RPMI7951 (cell line): ENCODE results near the gene EMC9. TPM values are rescaled to one million over a fixed set of nuclear protein-coding genes. Genes with fewer than 3 reads are reported as not detected.

Experiments used
- DNase-seq: peaks from one replicate; pipeline ENCODE4 v3.0.0-alpha.2; 2012; ENCODE audit warnings: low read depth
- total RNA-seq: library from RNA; depleted of rRNA; stranded (reverse); fragments of >200 nt; shearing (Covaris generic); gene quantifications from 2 replicates; pipeline ENCODE4 v1.2.3, GENCODE V29; 2014

Gene EMC9
- total RNA-seq, 1 experiment from 2014 or later: 25.8 TPM

DNA sequence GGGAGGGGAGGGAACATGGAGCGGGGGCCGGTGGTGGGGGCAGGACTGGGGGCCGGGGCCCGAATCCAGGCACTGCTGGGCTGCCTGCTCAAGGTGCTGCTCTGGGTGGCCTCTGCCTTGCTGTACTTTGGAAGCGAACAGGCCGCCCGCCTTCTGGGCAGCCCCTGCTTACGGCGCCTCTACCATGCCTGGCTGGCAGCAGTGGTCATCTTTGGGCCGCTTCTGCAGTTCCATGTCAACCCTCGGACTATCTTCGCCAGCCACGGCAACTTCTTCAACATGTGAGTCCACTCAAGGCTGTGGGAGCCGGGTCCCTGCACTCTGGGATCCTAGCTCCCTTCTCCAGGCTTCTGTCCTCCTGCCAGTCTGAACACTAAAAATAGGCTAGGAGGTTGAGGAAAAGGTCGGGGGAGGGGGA lies 9.8 kb downstream of the EMC9 start:
- DNase-seq: no peak

DNA sequence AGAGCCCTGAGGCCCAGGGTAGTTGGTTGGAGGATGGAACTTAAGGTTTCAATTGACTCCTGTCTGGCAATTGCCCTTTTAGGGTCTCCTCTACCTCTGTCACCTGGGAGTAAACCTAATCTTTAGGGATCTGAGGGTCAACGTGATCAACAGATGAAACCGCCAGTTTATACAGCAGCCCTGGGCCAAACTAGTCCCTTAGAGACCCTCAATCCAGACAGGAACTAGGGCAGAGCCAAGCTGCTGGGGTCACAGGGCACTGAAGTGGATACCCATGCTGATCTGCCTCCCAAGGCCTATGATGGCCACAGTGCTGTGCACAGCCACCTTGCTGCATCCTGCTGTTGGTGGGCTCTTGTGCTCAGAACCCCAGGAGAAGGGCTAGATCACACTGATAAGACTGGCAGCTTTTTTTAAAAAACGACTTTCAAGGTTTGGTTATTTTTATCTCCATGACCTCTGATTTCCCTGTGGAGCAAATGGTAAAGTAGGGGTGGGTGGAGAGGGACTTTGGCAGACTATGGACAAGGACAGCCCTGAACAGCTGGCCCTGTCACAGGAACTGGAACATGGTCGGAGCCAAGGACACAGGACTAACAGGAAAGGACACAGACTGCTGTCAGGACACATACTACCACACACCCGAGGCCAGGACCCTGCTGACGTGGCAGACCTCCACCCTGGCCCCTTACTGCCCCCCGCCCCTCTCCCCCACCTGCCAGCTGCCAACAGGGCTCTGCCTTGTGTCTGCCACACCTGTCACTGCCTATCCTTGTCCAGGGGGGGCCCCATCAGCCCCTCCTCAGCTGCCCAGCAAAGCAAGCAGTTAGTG lies 10.5 kb downstream of the EMC9 start:
- no peak for DNase-seq

DNA sequence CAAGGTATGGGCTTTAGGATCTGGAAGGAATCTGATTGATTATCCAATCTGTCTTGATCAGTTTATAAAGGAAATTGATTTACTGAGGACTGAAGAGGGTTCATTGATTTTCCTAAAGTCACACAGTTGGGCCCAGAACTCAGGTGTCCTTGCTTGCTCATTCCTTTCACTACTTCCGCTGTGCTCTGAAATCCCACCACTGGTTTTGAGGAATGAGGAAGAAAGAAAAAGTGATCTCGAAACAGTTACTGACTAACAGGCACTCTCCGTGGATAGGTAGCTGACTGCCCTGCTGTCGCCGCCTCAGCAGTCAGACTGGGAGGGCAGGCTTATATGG lies 11.0 kb downstream of the EMC9 start, which contains the start of gene FITM1:
Gene FITM1 (plus strand): TSS at position 280 of the 337 bp plus-strand sequence. CDS start 905 bp downstream, outside the sequence.
- DNase-seq: no peak

DNA sequence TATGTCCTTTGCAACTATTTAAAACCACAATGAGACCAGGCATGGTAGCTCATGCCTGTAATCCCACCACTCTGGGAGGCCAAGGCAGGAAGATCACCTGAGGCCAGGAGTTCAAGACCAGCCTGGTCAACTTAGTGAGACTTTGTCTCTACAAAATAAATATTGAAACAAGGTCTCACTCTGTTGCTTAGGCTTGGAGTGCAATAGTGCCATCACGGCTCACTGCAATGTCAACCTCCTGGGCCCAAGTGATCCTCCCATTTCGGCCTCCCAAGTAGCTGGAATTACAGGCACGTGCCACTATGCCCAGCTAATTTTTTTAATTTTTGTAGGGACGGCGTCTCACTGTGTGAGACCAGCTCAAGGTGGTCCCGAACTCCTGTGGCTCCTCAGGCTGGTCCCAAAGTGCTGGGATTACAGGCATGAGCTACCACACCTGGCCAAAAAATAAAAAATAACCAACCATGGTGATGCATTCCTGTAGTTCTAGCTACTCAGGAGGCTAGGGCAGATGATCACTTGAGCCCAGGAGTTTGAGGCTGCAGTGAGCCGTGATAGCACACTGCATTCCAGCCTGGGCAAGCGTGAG lies 11.9 kb downstream of the EMC9 start:
- DNase-seq: no peak

DNA sequence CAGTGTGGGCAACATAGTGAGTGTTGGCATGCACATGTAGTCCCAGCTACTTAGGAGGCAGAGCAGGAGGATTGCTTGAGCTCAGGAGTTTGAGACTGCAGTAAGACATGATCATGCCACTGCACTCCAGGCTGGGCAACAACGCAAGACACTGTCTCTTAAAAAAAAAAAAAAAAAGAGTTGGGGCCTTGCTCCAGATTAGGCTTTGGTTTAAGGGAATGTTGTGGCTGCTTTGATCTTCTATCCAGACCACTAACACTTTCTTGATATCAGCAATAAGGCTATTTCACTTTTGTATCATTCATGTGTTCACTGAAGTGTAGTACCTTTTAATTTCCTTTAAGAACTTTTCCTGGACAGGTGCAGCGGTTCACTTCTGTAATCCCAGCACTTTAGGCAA lies 13.7 kb downstream of the EMC9 start:
- DNase-seq: no peak

DNA sequence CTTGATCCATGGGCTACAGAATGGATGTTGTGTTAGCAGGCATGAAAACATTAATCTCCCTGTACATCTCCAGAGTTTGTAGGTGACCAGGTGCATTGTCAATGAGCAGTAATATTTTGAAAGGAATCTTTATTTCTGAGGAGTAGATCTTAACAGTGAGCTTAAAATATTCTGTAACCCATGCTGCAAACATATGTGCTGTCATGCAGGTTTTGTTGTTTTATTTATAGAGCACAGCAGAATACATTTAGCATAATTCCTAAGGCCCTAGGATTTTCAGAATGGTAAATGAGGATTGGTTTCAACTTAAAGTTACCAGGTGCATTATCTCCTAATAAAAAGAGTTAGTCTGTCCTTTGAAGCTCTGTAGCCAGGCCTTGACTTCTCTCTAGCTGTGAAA lies 14.5 kb downstream of the EMC9 start:
- no peak for DNase-seq

DNA sequence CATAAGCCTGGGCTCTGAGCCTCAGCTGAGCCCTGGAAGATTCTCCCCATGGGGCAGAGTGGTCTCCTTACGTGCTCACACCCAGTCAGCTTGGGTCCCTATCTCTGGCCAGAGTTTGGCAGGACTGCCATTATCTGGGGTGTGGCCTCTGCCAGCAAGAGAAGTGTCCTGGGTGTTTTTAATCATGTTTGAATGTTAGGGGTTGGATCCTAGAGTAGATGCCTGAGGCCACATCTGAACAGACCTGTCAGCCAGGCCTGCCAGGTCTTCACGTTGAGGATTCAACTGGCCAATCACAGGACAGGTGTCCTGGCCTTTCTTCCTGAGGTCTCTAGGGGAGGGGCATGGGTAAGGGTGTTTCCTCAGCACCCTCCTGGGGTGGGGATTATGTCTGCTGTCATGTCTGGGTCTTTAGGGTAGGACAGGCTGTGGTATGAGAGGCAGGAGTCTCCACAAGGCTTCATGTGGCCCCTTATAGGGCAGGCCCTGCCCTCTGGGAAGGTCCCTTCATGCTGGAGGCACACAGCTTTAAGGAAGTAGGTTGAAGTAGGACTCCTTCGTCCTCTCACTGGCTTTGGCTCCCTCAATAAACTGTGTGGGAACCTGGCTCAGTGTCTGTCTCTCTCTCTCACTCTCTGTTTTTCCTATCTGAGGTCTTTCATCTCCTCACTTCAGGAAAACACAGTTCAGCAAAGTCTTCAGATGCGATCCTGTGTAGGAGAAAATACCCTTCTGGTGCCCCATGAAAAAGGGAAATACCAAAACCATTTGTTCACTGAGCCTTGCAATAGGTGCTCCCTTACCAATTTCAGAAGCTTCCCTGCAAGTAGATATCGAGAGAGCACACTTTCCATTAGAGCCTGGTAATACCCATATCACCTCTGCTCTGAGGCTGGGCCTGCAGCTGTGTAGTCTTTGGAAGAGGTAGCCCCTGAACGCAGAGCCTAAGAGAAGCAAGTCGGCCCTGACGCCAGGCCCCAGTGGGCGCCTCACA lies 17.7 kb downstream of the EMC9 start:
- DNase-seq: no peak

DNA sequence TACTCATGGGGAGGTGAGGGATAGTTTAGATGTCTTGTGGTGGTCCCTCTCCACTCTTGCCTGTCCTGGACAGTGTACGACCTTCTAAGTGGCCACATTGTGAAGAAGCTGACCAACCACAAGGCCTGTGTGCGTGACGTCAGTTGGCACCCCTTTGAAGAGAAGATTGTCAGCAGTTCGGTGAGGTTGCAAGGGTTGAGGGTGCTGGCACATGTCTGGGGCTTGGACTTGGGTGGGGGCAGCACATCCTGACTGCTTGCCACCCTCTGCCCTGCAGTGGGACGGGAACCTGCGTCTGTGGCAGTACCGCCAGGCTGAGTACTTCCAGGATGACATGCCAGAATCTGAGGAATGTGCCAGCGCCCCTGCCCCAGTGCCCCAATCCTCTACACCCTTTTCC lies 18.5 kb downstream of the EMC9 start:
- DNase-seq: no peak

DNA sequence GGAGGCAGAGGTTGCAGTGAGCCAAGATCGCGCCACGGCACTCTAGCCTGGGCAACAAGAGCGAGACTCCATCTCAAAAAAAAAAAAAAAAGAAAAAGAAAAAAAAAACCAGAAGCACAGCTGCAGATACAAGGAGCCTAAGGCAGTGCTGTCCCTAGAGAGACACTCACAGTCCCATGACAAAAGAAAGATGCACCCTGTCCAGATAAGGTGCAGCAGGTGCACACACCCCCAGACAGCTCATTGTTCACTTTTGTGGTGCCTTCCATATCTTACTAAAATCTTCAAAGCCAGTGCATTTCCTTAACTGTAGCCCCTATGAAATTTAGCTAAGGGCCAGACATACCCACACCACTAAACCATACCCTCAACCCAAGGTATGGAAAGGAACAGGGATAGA lies 19.0 kb downstream of the EMC9 start:
- DNase-seq: no peak

DNA sequence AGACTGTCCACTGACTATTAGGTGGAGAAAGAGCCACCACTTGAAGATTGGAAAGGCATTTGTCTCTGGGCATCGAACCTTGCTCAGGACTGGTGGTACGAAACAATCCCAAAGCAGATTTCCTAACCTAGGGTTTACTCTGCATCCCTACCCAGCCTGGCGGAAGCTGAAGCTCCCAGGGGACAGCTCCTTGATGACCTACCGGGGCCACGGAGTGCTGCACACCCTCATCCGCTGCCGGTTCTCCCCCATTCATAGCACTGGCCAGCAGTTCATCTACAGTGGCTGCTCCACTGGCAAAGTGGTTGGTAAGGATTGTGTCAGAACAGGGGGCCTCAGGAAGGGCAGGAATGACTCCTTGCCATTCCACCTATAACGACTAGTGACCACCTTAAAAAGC lies 20.2 kb downstream of the EMC9 start:
- no peak for DNase-seq

DNA sequence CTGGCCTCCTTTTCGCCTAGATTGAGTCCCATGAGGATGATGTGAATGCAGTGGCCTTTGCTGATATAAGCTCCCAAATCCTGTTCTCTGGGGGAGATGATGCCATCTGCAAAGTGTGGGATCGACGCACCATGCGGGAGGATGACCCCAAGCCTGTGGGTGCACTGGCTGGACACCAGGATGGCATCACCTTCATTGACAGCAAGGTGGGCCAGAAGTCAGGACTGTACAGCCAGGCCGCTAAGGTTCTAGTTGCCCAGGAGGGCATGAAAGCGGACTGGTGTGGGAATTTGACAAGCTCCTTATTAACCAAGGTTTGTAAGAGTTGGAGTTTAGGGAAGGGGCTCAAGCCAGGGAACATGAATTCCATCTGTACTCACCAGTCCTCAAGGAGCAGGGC lies 21.7 kb downstream of the EMC9 start:
- DNase-seq: no peak

DNA sequence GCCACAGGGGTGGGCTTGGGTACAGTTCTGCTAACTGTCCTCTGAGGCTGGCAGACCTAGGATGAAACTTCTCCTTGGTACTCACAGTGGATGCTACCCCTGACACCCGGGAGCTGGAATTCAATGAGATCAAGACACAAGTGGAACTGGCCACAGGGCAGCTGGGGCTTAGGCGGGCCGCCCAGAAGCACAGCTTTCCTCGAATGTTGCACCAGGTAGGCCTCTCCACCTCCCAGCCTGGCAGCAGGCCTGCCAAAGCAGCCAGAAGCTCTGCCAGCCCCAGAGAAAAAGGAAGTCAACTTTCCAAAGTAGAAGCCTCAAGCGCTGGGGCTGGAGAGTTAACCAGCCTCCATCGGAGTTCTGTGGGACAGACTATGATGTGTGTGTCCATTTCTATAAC lies 24.2 kb downstream of the EMC9 start:
- DNase-seq: no peak

DNA sequence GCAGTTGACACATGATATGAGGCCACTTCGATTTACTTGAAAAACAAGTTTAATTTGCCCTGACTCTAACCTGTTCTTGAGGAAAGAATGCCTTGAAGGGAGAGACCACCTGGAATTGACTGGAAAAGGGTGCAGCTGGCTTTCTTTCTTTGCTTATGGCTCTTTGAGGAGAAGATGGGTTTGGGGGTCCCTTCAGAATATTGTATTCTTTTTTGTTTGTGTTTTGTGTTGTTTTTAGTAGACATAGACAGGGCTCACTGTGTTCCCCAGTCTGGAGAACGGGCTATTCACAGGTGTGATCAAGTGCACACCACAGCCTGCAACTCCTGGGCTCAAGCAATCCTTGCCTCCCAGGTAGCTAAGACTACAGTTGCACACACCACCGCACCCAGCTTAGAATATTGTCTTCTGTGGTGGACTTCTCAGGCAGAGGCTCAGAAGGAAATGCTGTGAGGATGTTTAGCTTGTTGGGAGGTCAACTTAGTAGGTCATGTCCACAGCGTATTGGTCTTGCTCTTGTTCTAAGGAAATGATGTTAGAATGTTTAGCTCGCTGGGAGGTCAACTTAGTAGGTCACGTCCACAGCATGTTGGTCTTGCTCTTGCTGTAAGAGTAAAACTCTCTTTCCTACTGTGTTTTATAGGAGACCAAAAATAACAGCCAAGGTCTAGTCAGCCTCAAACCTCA lies 25.1 kb downstream of the EMC9 start:
- DNase-seq: no peak

DNA sequence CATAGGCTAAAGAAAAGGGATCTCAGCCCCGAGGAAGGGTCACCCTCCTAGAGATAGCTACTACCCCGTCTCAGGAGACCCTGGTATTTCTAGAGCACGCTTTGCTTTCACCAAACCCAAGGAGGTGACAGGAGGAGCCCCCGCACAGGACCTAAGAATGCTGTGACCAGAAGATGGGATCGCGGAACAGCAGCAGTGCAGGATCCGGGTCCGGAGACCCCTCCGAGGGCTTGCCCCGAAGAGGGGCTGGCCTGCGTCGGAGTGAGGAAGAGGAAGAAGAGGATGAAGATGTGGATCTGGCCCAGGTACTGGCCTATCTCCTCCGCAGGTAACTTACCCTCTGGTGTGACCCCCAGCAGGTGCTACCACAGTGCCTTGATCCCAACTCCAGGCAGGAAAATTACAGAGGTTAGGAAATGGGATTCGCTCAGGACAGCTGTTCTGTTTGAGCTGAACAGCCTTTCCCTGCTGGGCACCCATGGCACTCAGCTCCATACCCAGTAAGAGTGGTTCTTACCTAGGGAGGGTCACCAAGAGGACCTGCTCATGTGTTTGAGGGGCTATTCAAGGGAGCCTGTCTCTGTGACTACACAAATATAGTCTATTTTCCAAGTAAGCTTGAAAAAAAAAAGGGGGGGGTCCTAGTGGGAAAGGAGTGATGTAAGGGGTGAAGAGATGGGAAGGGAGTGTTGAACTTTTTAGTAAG lies 25.8 kb downstream of the EMC9 start:
- DNase-seq: no peak

DNA sequence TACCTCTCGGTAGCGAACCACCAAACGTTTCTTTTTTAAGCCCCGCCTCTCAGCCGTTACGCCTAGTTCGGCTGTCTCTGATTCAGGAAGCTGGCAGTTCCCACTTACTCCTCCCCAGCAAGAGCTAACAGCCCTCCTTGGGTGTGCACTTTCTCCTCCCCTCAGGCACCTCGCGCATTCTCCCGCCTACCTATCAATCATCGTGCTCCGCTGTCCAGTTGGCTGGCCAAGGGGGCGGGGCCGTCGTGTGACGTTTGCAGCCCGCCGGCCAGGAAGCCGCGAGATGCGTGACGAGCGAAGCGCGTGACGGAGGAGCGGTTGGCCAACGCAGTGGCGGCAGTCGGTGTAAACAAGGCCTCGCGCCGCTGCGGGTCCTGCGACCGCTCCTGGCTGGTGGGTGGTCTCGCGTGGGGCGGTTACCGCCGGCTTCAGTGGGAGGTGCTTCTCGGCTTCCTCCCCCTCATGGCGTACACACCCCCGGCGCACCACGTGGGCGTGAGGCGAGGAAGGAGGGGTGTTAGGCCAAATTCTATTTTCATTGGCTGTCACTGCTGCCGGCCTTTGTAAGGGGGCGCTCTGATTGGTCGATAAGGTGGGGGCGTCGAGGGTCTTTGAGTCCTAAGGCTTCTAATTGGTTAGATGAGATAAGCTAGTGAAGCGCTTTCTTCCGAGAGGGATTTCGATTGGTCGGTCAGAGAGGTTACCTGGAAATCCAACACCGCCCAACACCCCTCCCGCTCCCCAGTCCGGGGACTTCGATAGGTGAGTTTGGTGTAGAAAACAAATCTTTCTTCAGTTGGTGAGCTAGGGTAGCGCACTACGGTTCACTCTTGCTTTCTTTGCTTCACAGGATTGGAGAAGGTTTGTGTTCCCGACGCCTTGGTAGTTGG lies 26.6 kb downstream of the EMC9 start, which contains the start of the genes DCAF11 and NRL:
Gene DCAF11 (plus strand): TSS at position 246 of the 890 bp plus-strand sequence. CDS start 818 bp downstream, outside the sequence.
Gene NRL (minus strand): TSS at position 418 of the 890 bp plus-strand sequence. CDS start 32,101 bp downstream, outside the sequence.
- DNase-seq: peak; percentile 99

DNA sequence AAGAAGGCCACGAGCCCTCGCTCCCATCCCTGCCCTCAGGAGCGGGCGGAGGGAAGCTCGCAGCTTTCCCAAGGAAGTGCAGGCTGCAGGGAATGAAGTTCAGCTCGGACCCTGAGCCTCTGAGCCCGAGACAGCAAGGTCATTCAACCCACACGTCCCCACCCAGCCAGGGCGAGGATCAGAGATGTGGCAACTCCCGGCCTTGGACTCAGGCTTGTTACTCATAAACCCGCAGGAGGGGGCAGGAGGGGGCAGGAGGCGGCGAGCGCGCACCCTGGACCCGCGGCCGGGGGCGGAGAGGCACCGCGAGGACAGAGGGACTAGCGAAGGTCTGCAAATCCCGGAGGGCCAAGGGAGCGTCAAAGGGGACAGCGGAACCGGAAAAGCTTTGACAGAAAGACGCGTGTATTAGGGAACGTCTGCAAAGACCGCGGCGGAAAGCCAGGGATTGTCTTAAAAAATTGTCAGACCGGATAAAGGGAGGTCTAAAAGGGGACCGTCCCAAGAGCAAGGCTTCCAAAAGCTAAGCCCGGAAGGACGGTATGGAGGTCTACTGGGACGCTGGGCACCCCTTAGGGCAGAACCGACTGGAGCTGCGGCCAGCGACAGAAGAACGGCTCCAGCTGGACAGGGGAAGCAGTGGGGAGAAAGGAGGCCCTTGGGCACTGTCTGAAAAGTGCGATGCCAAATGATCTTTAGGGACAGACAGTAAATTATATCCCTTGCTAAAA lies 27.4 kb downstream of the EMC9 start:
- DNase-seq: peak; percentile 92

DNA sequence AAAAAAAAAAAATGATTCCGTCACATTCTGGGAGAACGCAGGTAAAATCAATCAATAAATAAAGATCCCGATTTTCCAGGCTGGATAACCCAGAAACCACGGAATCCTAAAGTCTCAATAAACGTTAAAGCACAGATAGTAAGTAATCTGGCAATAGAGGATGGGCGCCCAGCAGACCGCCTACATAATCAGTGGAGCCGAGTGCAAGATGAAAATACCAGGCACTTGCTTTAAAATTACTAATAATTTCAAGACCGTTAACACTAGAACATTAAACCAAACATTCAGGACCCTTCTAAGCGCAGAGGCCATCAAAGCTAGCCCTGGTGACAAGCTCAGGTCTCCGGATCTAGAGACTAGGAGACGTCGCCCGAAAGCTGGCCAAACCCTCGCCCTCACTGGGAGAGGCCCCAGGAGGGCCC lies 28.0 kb downstream of the EMC9 start:
- no peak for DNase-seq

DNA sequence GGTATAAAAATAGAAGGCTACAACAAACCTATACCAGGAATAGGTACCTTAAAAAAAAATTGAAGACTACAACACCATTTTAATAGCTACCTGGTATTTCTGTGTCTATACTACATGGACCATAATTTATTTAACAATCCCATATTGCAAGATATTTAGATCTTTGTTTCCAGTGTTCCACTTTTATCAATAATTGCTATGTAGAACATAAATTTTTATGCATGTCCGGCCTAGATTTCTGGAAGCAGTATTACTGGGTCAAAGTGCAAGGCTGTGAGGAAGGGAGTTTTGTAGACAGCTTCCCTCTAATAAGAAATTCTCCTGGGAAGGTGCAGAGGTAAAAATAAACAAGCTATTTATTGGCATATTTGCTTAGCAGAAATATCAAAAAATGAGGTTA lies 30.9 kb downstream of the EMC9 start:
- DNase-seq: no peak

DNA sequence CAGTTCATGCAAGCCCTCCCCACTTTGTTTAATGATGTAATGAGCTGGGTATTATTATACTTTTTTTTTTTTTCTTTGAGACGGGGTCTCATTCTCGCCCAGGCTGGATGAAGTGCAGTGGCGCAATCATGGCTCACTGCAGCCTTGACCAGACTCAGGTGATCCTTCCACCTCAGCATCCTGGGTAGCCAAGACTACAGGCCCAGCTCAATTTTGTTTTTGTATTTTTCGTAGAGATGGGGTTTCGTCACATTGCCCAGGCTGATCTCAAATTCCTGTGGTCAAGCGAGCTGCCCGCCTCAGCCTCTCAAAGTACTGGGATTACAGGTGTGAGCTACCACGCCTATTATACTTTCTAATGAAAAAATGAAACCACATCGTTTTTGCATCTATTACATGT lies 31.3 kb downstream of the EMC9 start:
- no peak for DNase-seq
